HepG2 (cell line): ENCODE data around the gene PRRT2. TPM values are rescaled to one million over a fixed set of nuclear protein-coding genes. Genes with fewer than 3 reads are reported as not detected.

Experiments used
- AGO1 ChIP-seq: fragments of 200-400 bp; formaldehyde crosslinking; IDR thresholded peaks from 2 replicates; pipeline ENCODE4 v1.6.1; 2017; ENCODE audit warnings: mild to moderate bottlenecking, low read depth, low read length, moderate library complexity; ENCODE audit not compliant: poor library complexity, severe bottlenecking
- AGO2 ChIP-seq: fragments of 200-400 bp; formaldehyde crosslinking; optimal IDR thresholded peaks from 2 replicates; pipeline ENCODE3; 2017; ENCODE audit warnings: mild to moderate bottlenecking, low read depth, low read length, moderate library complexity
- CHD2 ChIP-seq: IDR thresholded peaks from 2 replicates; pipeline ENCODE4 v1.6.1; 2011; ENCODE audit warnings: low read depth, low read length, improper control_type of control experiment
- ELF1 ChIP-seq: sonication (generic); formaldehyde crosslinking; IDR thresholded peaks from 2 replicates; pipeline ENCODE4 v1.4.0; 2020; ENCODE audit warnings: missing genetic modification reagents
- EP300 ChIP-seq, 3 experiments: sonication (generic) in 1 of 3; formaldehyde crosslinking in 1 of 3; IDR thresholded peaks; 2 replicates each; pipeline versions ENCODE4 v1.5.1 to v1.6.1; 2011 to 2020; ENCODE audit warnings: low read depth in 2 of 3, low read length in 2 of 3, borderline replicate concordance in 1 of 3, improper control_type of control experiment in 1 of 3, mild to moderate bottlenecking in 1 of 3, missing genetic modification reagents in 1 of 3, moderate library complexity in 1 of 3
- FLYWCH1 ChIP-seq: sonication (generic); formaldehyde crosslinking; IDR thresholded peaks from 2 replicates; pipeline ENCODE4 v1.8.1; 2023; ENCODE audit warnings: mild to moderate bottlenecking, missing genetic modification reagents
- FOXJ3 ChIP-seq: sonication (generic); formaldehyde crosslinking; IDR thresholded peaks from 2 replicates; pipeline ENCODE4 v1.4.0; 2020; ENCODE audit warnings: missing genetic modification reagents, mild to moderate bottlenecking, borderline replicate concordance
- GFI1 ChIP-seq: sonication (generic); formaldehyde crosslinking; IDR thresholded peaks from 2 replicates; pipeline ENCODE4 v1.5.0; 2020; ENCODE audit warnings: missing genetic modification reagents, mild to moderate bottlenecking, borderline replicate concordance
- GLI4 ChIP-seq: sonication (generic); formaldehyde crosslinking; IDR thresholded peaks from 2 replicates; pipeline ENCODE4 v1.5.1; 2020; ENCODE audit warnings: missing genetic modification reagents, mild to moderate bottlenecking, moderate library complexity, borderline replicate concordance
- HOXA3 ChIP-seq: sonication (generic); formaldehyde crosslinking; IDR thresholded peaks from 2 replicates; pipeline ENCODE4 v1.5.0; 2020; ENCODE audit warnings: missing genetic modification reagents
- KAT7 ChIP-seq: IDR thresholded peaks from 2 replicates; pipeline ENCODE4 v1.6.1; 2018; ENCODE audit warnings: borderline replicate concordance, missing compliant biosample characterization
- MED1 ChIP-seq: sonication (generic); formaldehyde crosslinking; IDR thresholded peaks from 2 replicates; pipeline ENCODE4 v1.4.0; 2020; ENCODE audit warnings: missing genetic modification reagents
- MLLT10 ChIP-seq: sonication (generic); formaldehyde crosslinking; IDR thresholded peaks from 2 replicates; pipeline ENCODE4 v1.4.0; 2020; ENCODE audit warnings: missing genetic modification reagents
- NR2C2 ChIP-seq: sonication (generic); formaldehyde crosslinking; IDR thresholded peaks from 2 replicates; pipeline ENCODE4 v1.4.0; 2020; ENCODE audit warnings: missing genetic modification reagents, mild to moderate bottlenecking, moderate library complexity, borderline replicate concordance
- SATB2 ChIP-seq: sonication (generic); formaldehyde crosslinking; IDR thresholded peaks from 2 replicates; pipeline ENCODE4 v1.5.0; 2020; ENCODE audit warnings: missing genetic modification reagents
- SIN3B ChIP-seq: fragments of 150-350 bp; IDR thresholded peaks from 2 replicates; pipeline ENCODE4 v1.6.1; 2014; ENCODE audit warnings: low read length
- SMYD3 ChIP-seq: sonication (generic); formaldehyde crosslinking; IDR thresholded peaks from 2 replicates; pipeline ENCODE4 v1.8.1; 2023; ENCODE audit warnings: mild to moderate bottlenecking, missing genetic modification reagents
- TEAD2 ChIP-seq: sonication (generic); formaldehyde crosslinking; IDR thresholded peaks from 2 replicates; pipeline ENCODE4 v1.9.0; 2021; ENCODE audit warnings: missing genetic modification reagents
- TOE1 ChIP-seq: sonication (generic); formaldehyde crosslinking; IDR thresholded peaks from 2 replicates; pipeline ENCODE4 v1.4.0; 2020; ENCODE audit warnings: mild to moderate bottlenecking, missing genetic modification reagents
- YEATS2 ChIP-seq: sonication (generic); formaldehyde crosslinking; IDR thresholded peaks from 2 replicates; pipeline ENCODE4 v1.4.0; 2020; ENCODE audit warnings: missing genetic modification reagents, borderline replicate concordance
- ZNF12 ChIP-seq: sonication (generic); formaldehyde crosslinking; IDR thresholded peaks from 2 replicates; pipeline ENCODE4 v1.5.0; 2020; ENCODE audit warnings: missing genetic modification reagents
- ZNF30 ChIP-seq: sonication (generic); formaldehyde crosslinking; IDR thresholded peaks from 2 replicates; pipeline ENCODE4 v1.5.0; 2020; ENCODE audit warnings: mild to moderate bottlenecking, missing genetic modification reagents
- ZNF556 ChIP-seq: sonication (generic); formaldehyde crosslinking; IDR thresholded peaks from 2 replicates; pipeline ENCODE4 v1.4.0; 2020; ENCODE audit warnings: mild to moderate bottlenecking, missing genetic modification reagents, borderline replicate concordance
- ZNF709 ChIP-seq: sonication (generic); formaldehyde crosslinking; IDR thresholded peaks from 2 replicates; pipeline ENCODE4 v1.5.0; 2020; ENCODE audit warnings: mild to moderate bottlenecking, missing genetic modification reagents
- ZNF746 ChIP-seq: sonication (generic); formaldehyde crosslinking; IDR thresholded peaks from 2 replicates; pipeline ENCODE4 v1.8.0; 2022; ENCODE audit warnings: mild to moderate bottlenecking, missing genetic modification reagents
- ZNF773 ChIP-seq: sonication (generic); formaldehyde crosslinking; IDR thresholded peaks from 2 replicates; pipeline ENCODE4 v1.4.0; 2020; ENCODE audit warnings: missing genetic modification reagents, borderline replicate concordance
- polyA plus RNA-seq, 8 experiments: library from polyadenylated mRNA; depleted of rRNA in 3 of 8; stranded (reverse) in 7 of 8; unstranded in 1 of 8; fragments of >200 nt; fragmentation: Illumina TruSeq in 4 of 8; extraction: Trizol in 4 of 8; gene quantifications; 2 replicates each; pipeline versions ENCODE4 v1.2.1 to v1.2.3, GENCODE V29; 2011 to 2016; ENCODE audit warnings: low read depth in 4 of 8, missing spikeins in 1 of 8, mixed read lengths in 1 of 8; ENCODE audit not compliant: insufficient read depth in 1 of 8
- total RNA-seq, 5 experiments: library from RNA; depleted of rRNA; stranded (reverse); fragments of >200 nt; fragmentation: Illumina TruSeq; extraction: Trizol; gene quantifications; 2 replicates each; pipeline ENCODE4 v1.2.3, GENCODE V29; 2016; ENCODE audit warnings: low read depth in 1 of 5
- TF ChIP-seq, protein P1 (sequence below): sonication (generic); formaldehyde crosslinking; IDR thresholded peaks from 2 replicates; pipeline ENCODE4; 2020; ENCODE audit warnings: missing genetic modification reagents, mild to moderate bottlenecking, borderline replicate concordance
- TF ChIP-seq, protein P2 (sequence below): sonication (generic); formaldehyde crosslinking; IDR thresholded peaks from 2 replicates; pipeline ENCODE4 v1.5.0; 2020; ENCODE audit warnings: missing genetic modification reagents

The PRRT2 gene
- total and polyA plus RNA-seq, 2 of the 13 experiments (the other 11 are each of a cell fraction or from before 2014, with no cell fraction given), result 0.51 to 1.1 TPM

DNA sequence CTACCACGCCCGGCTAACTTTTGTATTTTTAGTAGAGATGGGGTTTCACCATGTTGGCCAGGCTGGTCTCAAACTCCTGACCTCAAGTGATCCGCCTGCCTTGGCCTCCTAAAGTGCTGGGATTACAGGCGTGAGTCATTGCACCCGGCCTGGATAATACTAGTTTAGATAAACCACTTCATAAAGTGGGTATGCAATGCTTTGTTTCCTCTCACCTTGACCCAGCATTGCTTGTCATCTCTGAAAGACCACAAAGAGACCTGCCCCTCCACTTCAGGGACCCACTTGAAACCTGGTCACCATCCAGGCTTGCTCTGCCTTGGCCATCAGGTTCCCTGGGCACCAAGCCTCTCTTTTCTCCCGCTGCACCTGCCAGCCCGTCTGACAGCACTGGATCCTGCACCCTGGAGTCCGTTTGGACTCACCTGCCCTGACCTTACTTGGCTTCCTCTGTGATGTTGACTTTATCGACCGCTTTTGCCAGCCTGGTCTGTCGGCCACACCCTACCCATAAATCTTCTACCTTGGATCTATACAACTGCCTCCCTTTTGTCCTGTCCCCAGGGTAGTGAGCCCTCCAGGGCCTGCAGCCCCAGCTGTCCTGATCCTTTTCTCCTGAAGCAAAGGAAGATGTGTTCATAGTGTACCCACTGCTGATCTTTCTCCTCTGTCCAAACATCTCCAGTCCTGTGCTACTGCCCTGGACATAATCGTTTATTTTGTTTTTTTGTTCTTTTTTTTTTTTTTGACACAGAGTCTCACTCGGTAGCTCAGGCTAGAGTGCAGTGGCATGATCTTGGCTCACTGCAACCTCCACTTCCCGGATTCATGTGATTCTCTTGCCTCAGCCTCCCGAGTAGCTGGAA, 46.6 kb upstream of the PRRT2 start (continued):
- TF ChIP-seq, protein P1, sequence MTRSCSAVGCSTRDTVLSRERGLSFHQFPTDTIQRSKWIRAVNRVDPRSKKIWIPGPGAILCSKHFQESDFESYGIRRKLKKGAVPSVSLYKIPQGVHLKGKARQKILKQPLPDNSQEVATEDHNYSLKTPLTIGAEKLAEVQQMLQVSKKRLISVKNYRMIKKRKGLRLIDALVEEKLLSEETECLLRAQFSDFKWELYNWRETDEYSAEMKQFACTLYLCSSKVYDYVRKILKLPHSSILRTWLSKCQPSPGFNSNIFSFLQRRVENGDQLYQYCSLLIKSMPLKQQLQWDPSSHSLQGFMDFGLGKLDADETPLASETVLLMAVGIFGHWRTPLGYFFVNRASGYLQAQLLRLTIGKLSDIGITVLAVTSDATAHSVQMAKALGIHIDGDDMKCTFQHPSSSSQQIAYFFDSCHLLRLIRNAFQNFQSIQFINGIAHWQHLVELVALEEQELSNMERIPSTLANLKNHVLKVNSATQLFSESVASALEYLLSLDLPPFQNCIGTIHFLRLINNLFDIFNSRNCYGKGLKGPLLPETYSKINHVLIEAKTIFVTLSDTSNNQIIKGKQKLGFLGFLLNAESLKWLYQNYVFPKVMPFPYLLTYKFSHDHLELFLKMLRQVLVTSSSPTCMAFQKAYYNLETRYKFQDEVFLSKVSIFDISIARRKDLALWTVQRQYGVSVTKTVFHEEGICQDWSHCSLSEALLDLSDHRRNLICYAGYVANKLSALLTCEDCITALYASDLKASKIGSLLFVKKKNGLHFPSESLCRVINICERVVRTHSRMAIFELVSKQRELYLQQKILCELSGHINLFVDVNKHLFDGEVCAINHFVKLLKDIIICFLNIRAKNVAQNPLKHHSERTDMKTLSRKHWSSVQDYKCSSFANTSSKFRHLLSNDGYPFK (CRISPR knock-in tag), result peak; percentile 63; the same call in 1 of the 2 replicates
- TF ChIP-seq FLYWCH1 (no peak), TOE1 (CRISPR knock-in tag) (peak; percentile 62; the same call in 1 of the 2 replicates), KAT7 (CRISPR knock-in tag) (peak; percentile 69; the same call in 1 of the 2 replicates), CHD2 (no peak), ZNF556 (CRISPR knock-in tag) (peak; percentile 92; the same call in 1 of the 2 replicates), SMYD3 (CRISPR knock-in tag) (peak; percentile 88; the same call in 1 of the 2 replicates), NR2C2 (CRISPR knock-in tag) (peak; percentile 74), ELF1 (CRISPR knock-in tag) (no peak), EP300 (IDR thresholded peaks at IDR 0.05; ENCODE audit: low read depth in 2 of 2, low read length in 2 of 2) (peak; percentile 77 to 93; a peak in 3 of 4 replicates), EP300 (CRISPR knock-in tag; IDR thresholded peaks at IDR 0.05; ENCODE audit: borderline replicate concordance) (peak; percentile 91), SIN3B (no peak; the same call in 1 of the 2 replicates), HOXA3 (CRISPR knock-in tag) (peak; percentile 96), ZNF746 (CRISPR knock-in tag) (peak; percentile 94), FOXJ3 (CRISPR knock-in tag) (peak; percentile 95), ZNF12 (CRISPR knock-in tag) (no peak; the same call in 1 of the 2 replicates), ZNF30 (CRISPR knock-in tag) (no peak), YEATS2 (CRISPR knock-in tag) (peak; percentile 57; the same call in 1 of the 2 replicates), AGO2 (no peak), MLLT10 (CRISPR knock-in tag) (no peak), SATB2 (no peak), ZNF773 (CRISPR knock-in tag) (0 out of 2 replicates have a peak, but pooled peaks have one; percentile 28), GFI1 (CRISPR knock-in tag) (peak; percentile 90), ZNF709 (CRISPR knock-in tag) (peak; percentile 86; the same call in 1 of the 2 replicates), TEAD2 (CRISPR knock-in tag) (no peak), GLI4 (CRISPR knock-in tag) (no peak), AGO1 (no peak), MED1 (CRISPR knock-in tag) (peak; percentile 97)
- TF ChIP-seq, protein P2, sequence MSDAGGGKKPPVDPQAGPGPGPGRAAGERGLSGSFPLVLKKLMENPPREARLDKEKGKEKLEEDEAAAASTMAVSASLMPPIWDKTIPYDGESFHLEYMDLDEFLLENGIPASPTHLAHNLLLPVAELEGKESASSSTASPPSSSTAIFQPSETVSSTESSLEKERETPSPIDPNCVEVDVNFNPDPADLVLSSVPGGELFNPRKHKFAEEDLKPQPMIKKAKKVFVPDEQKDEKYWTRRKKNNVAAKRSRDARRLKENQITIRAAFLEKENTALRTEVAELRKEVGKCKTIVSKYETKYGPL (CRISPR knock-in tag), result no peak
